H1 (cell line): ENCODE data around the gene CPED1. TPM values are rescaled to one million over a fixed set of nuclear protein-coding genes. Genes with fewer than 3 reads are reported as not detected.

ENCODE experiments used
- CTCF ChIA-PET: fragments of 300-600 bp; sonication (Branson Sonifier 250); formaldehyde crosslinking; loops from one replicate; lab custom pipeline; 2021; ENCODE audit not compliant: partially characterized antibody; lab: Charles Lee
- POLR2A ChIA-PET: fragments of 300-600 bp; sonication (Branson Sonifier 250); formaldehyde crosslinking; loops from one replicate; lab custom pipeline; 2021; ENCODE audit warnings: inconsistent platforms; ENCODE audit not compliant: partially characterized antibody; lab: Charles Lee
- DNase-seq, 2 experiments: peaks; one replicate each; pipeline versions ENCODE4 v3.0.0 to v3.0.0-alpha.2; 2010 to 2022; ENCODE audit warnings: low spot score in 2 of 2, low read depth in 1 of 2, mixed read lengths in 1 of 2
- FAIRE-seq: peaks from 2 replicates; lab custom pipeline; 2011; peaks lifted over from hg19 to GRCh38; lab: Jason Lieb, UNC
- H2AFZ ChIP-seq: 2 replicates; pipeline ENCODE4 v1.8.1; 2012; ENCODE audit warnings: low read length, inconsistent platforms
- H2AK5ac ChIP-seq: 2 replicates; pipeline ENCODE4 v1.6.1; 2013; ENCODE audit warnings: low read depth, low read length
- H2BK120ac ChIP-seq: replicated peaks from 2 replicates; pipeline ENCODE3; 2013; ENCODE audit warnings: low read depth, low read length, inconsistent platforms
- H2BK12ac ChIP-seq: 2 replicates; pipeline ENCODE4 v1.6.1; 2013; ENCODE audit warnings: low read depth, low read length
- H2BK15ac ChIP-seq: 2 replicates; pipeline ENCODE4 v1.6.1; 2013; ENCODE audit warnings: low read length
- H2BK20ac ChIP-seq: 2 replicates; pipeline ENCODE4 v1.6.1; 2013; ENCODE audit warnings: low read length
- H2BK5ac ChIP-seq: 2 replicates; pipeline ENCODE4 v1.6.1; 2013; ENCODE audit warnings: low read depth, low read length
- H3K14ac ChIP-seq: 2 replicates; pipeline ENCODE4 v1.6.1; 2013; ENCODE audit warnings: inconsistent platforms; ENCODE audit not compliant: insufficient read length
- H3K18ac ChIP-seq: 2 replicates; pipeline ENCODE4 v1.6.1; 2013; ENCODE audit warnings: low read length; ENCODE audit errors: extremely low read depth
- H3K23ac ChIP-seq: 2 replicates; pipeline ENCODE4 v1.6.1; 2013; ENCODE audit warnings: inconsistent platforms; ENCODE audit not compliant: insufficient read length
- H3K23me2 ChIP-seq: 2 replicates; pipeline ENCODE4 v1.6.1; 2013; ENCODE audit warnings: low read depth, low read length
- H3K27ac ChIP-seq: 2 replicates; pipeline ENCODE4 v1.6.1; 2011; ENCODE audit warnings: low read depth, low read length, inconsistent platforms
- H3K27me3 ChIP-seq, 4 experiments: replicated peaks in 1 of 4; 1 replicate in 1 of 4; 2 replicates in 3 of 4; pipeline versions ENCODE4 v1.6.1 to v1.8.1; 2011 to 2013; ENCODE audit warnings: low read length in 3 of 4, mild to moderate bottlenecking in 3 of 4, inconsistent platforms in 2 of 4, mixed read lengths in 2 of 4, moderate library complexity in 1 of 4; ENCODE audit not compliant: control insufficient read depth in 3 of 4, insufficient read depth in 3 of 4; ENCODE audit errors: extremely low read depth in 1 of 4
- H3K36me3 ChIP-seq, 4 experiments: 2 replicates each; pipeline versions ENCODE4 v1.6.1 to v1.8.1; 2011 to 2013; ENCODE audit warnings: mild to moderate bottlenecking in 4 of 4, low read length in 3 of 4, moderate library complexity in 2 of 4, control low read depth in 1 of 4, inconsistent platforms in 1 of 4; ENCODE audit not compliant: insufficient read depth in 4 of 4, control insufficient read depth in 2 of 4
- H3K4ac ChIP-seq: replicated peaks from 2 replicates; pipeline ENCODE3; 2013; ENCODE audit warnings: low read length, low read depth, mixed read lengths, inconsistent platforms; ENCODE audit not compliant: insufficient read length
- H3K4me1 ChIP-seq, 4 experiments: replicated peaks in 1 of 4; 1 replicate in 1 of 4; 2 replicates in 3 of 4; pipeline versions ENCODE4 v1.6.1 to v1.8.1; 2011 to 2013; ENCODE audit warnings: low read length in 3 of 4, inconsistent platforms in 2 of 4, mixed read lengths in 1 of 4; ENCODE audit not compliant: insufficient read depth in 4 of 4, control insufficient read depth in 3 of 4
- H3K4me2 ChIP-seq, 2 experiments: 2 replicates each; pipeline versions ENCODE4 v1.6.1 to v1.8.1; 2011 to 2013; ENCODE audit warnings: low read depth in 2 of 2, low read length in 2 of 2, control low read depth in 1 of 2, inconsistent platforms in 1 of 2, mild to moderate bottlenecking in 1 of 2; ENCODE audit not compliant: insufficient read depth in 1 of 2
- H3K4me3 ChIP-seq, 4 experiments: fragments of 200-600, 300-600 bp in 1 of 4; sonication (generic), shearing (Covaris generic), sonication (Bioruptor Twin) in 1 of 4; 2 replicates each; pipeline versions ENCODE4 v1.5.1 to v1.8.1; 2011 to 2016; ENCODE audit warnings: low read length in 4 of 4, low read depth in 3 of 4, control low read depth in 2 of 4, inconsistent platforms in 2 of 4, mild to moderate bottlenecking in 2 of 4, mixed read lengths in 1 of 4, moderate library complexity in 1 of 4; ENCODE audit not compliant: insufficient read depth in 2 of 4; ENCODE audit errors: extremely low read depth in 1 of 4
- H3K56ac ChIP-seq: replicated peaks from 2 replicates; pipeline ENCODE3; 2013; ENCODE audit warnings: low read depth, mild to moderate bottlenecking, mixed read lengths, low read length, inconsistent platforms; ENCODE audit not compliant: insufficient read length
- H3K79me1 ChIP-seq: 2 replicates; pipeline ENCODE4 v1.6.1; 2013; ENCODE audit warnings: low read depth, low read length, control low read depth
- H3K79me2 ChIP-seq, 2 experiments: 2 replicates each; pipeline versions ENCODE4 v1.6.1 to v1.8.1; 2012 to 2013; ENCODE audit warnings: low read length in 2 of 2, mild to moderate bottlenecking in 2 of 2, inconsistent platforms in 1 of 2; ENCODE audit not compliant: insufficient read depth in 2 of 2, control insufficient read depth in 1 of 2
- H3K9ac ChIP-seq, 4 experiments: replicated peaks in 1 of 4; 1 replicate in 1 of 4; 2 replicates in 3 of 4; pipeline versions ENCODE4 v1.6.1 to v1.8.1; 2011 to 2013; ENCODE audit warnings: low read depth in 3 of 4, low read length in 3 of 4, control low read depth in 2 of 4, mild to moderate bottlenecking in 2 of 4, moderate library complexity in 2 of 4, inconsistent platforms in 1 of 4; ENCODE audit errors: extremely low read depth in 1 of 4
- H3K9me3 ChIP-seq, 2 experiments: 2 replicates each; pipeline versions ENCODE4 v1.6.1 to v1.8.1; 2012 to 2013; ENCODE audit warnings: mild to moderate bottlenecking in 2 of 2, moderate library complexity in 2 of 2, control low read depth in 1 of 2, inconsistent platforms in 1 of 2, low read depth in 1 of 2, low read length in 1 of 2, mixed read lengths in 1 of 2; ENCODE audit not compliant: insufficient read depth in 2 of 2
- H4K20me1 ChIP-seq, 2 experiments: replicated peaks in 1 of 2; 2 replicates each; pipeline versions ENCODE3 to v1.8.1; 2011 to 2013; ENCODE audit warnings: inconsistent platforms in 2 of 2, low read length in 2 of 2, mild to moderate bottlenecking in 1 of 2; ENCODE audit not compliant: insufficient read depth in 2 of 2, control insufficient read depth in 1 of 2
- H4K5ac ChIP-seq: 2 replicates; pipeline ENCODE4 v1.6.1; 2013; ENCODE audit warnings: low read length, low read depth, mixed read lengths, inconsistent platforms; ENCODE audit not compliant: insufficient read length
- H4K8ac ChIP-seq: 2 replicates; pipeline ENCODE4 v1.8.0; 2013; ENCODE audit warnings: mild to moderate bottlenecking, moderate library complexity, low read length, inconsistent platforms; ENCODE audit not compliant: insufficient read depth; ENCODE audit errors: extremely low read depth
- H4K91ac ChIP-seq: replicated peaks from 2 replicates; pipeline ENCODE3; 2013; ENCODE audit warnings: low read length, mixed read lengths, inconsistent platforms; ENCODE audit not compliant: insufficient read length
- CHD1 ChIP-seq: IDR thresholded peaks from 2 replicates; pipeline ENCODE4 v1.6.1; 2012; ENCODE audit warnings: low read depth, low read length, improper control_type of control experiment
- polyA plus RNA-seq, 7 experiments: library from polyadenylated mRNA; depleted of rRNA in 3 of 7; stranded (reverse) in 5 of 7; unstranded in 2 of 7; fragments of >200 nt in 5 of 7; fragments of 200-250 nt in 2 of 7; gene quantifications; 1 replicate in 5 of 7; 2 replicates in 1 of 7; 4 replicates in 1 of 7; pipeline versions ENCODE4 v1.2.1 to v1.2.3, GENCODE V29; 2011 to 2013; ENCODE audit warnings: missing spikeins in 2 of 7, mixed read lengths in 2 of 7
- total RNA-seq: library from RNA; stranded (reverse); fragmentation: NEBNext Ultra II Directional; extraction: Animal tissue kit (Norgen Biotek cat#: 25700); gene quantifications from 2 replicates; pipeline ENCODE4 v1.2.1, GENCODE V29; 2021

The CPED1 gene
- total and polyA plus RNA-seq, 2 of the 8 experiments (the other 6 are each of a cell fraction or from before 2014, with no cell fraction given), result 0.08 to 0.39 TPM

GRCh38 chr7:120966961-120967360 lies 21.6 kb upstream of the CPED1 start:
- CTCF ChIA-PET, result interaction anchor here (0.7 to 1.3 kb wide), 2 partner anchors 20 to 161 kb away, joined by 3 to 4 read pairs; no protein-coding TSS in a partner anchor
- no peak overlapping the region for H3K14ac ChIP-seq
- H4K8ac ChIP-seq, result no peak overlapping the region
- no peak for DNase-seq
- H3K9ac ChIP-seq, result no peak overlapping the region
- no peak for FAIRE-seq
- no peaks in the 10 kb centered on the region for H3K23me2 ChIP-seq
- H4K5ac ChIP-seq, result no peak overlapping the region
- H3K4me1 ChIP-seq, result no peaks in the 10 kb centered on the region
- no peaks in the 10 kb centered on the region for H3K27me3 ChIP-seq
- no peak overlapping the region for H2BK20ac ChIP-seq
- no peak overlapping the region for H2BK5ac ChIP-seq
- no peak overlapping the region for H3K18ac ChIP-seq
- H3K23ac ChIP-seq, result no peak overlapping the region
- no peak overlapping the region for H3K56ac ChIP-seq
- H3K4me3 ChIP-seq, result no peak overlapping the region
- no peaks in the 10 kb centered on the region for H4K20me1 ChIP-seq
- no peak overlapping the region for H3K4ac ChIP-seq
- peaks cover 2 to 46% (median 21%) of the 10 kb centered on the region in 4 experiments; a peak in 7 of 8 replicates for H3K36me3 ChIP-seq
- H3K79me1 ChIP-seq, result no peaks in the 10 kb centered on the region
- H2BK12ac ChIP-seq, result no peak overlapping the region
- no peak overlapping the region for H4K91ac ChIP-seq
- no peaks in the 10 kb centered on the region for H3K9me3 ChIP-seq
- H2AK5ac ChIP-seq, result no peak overlapping the region
- POLR2A ChIA-PET, result interaction anchor here (0.9 kb wide), 1 partner anchor 16 kb away, joined by 4 read pairs; the partner anchor contains the start of gene ING3
- H2BK15ac ChIP-seq, result no peak overlapping the region
- H3K4me2 ChIP-seq, result no peak overlapping the region
- H2BK120ac ChIP-seq, result no peak overlapping the region
- H3K27ac ChIP-seq, result no peak overlapping the region
- no peaks in the 10 kb centered on the region; a peak in 1 of 4 replicates for H3K79me2 ChIP-seq
- no peak overlapping the region for H2AFZ ChIP-seq
- TF ChIP-seq CHD1, result no peak
